Uterus (tissue), 4 donors: ENCODE measurements around the gene SH2D7. TPM values are rescaled to one million over a fixed set of nuclear protein-coding genes. Genes with fewer than 3 reads are reported as not detected.

Experiments
- DNase-seq, 2 donors: peaks; one replicate each; pipeline ENCODE4 v3.0.0-alpha.2; 2019 to 2020
- H3K27ac ChIP-seq, 2 donors: fragments of 200-600 bp; sonication (generic); 1 replicate in 1 of 2; 2 replicates in 1 of 2; pipeline ENCODE4 v1.5.1; 2016 to 2018
- H3K27me3 ChIP-seq, 2 donors: fragments of 200-600 bp; sonication (generic); one replicate each; pipeline ENCODE4 v1.5.1; 2018 to 2019; ENCODE audit warnings: control low read depth in 1 of 2
- H3K36me3 ChIP-seq, 2 donors: fragments of 200-600 bp; sonication (generic); one replicate each; pipeline ENCODE4 v1.5.1; 2019; ENCODE audit warnings: control low read depth in 1 of 2
- H3K4me1 ChIP-seq, 2 donors: fragments of 200-600 bp; sonication (generic); one replicate each; pipeline ENCODE4 v1.5.1; 2018 to 2019; ENCODE audit warnings: control low read depth in 1 of 2
- H3K4me3 ChIP-seq, 2 donors: fragments of 200-600 bp; sonication (generic); 1 replicate in 1 of 2; 2 replicates in 1 of 2; pipeline ENCODE4 v1.5.1; 2018 to 2019; ENCODE audit warnings: mild to moderate bottlenecking in 1 of 2
- H3K9me3 ChIP-seq, 2 donors: fragments of 200-600 bp; sonication (generic); one replicate each; pipeline ENCODE4 v1.5.1; 2019; ENCODE audit warnings: control low read depth in 1 of 2
- POLR2A ChIP-seq, 2 donors: fragments of 450-650 bp; IDR thresholded peaks; one replicate each; pipeline ENCODE4 v1.6.1; 2016; ENCODE audit warnings: antibody characterized with exemption in 2 of 2, mild to moderate bottlenecking in 1 of 2, moderate library complexity in 1 of 2
- intact Hi-C: fragments of 100-400 bp; cut with DNase I; formaldehyde crosslinking; loops from one replicate; pipeline ENCODE4 v1.15.1; 2023; ENCODE audit warnings: low total_unique reads
- total RNA-seq, 4 donors: library from RNA; depleted of rRNA in 3 of 4; stranded (reverse); fragments of >200 nt in 3 of 4; gene quantifications; one replicate each; pipeline versions ENCODE4 v1.1.0 to v1.2.4, GENCODE V29; 2014 to 2023
- TF ChIP-seq, protein P1 (sequence below), 4 experiments: fragments of 200-600 bp in 2 of 4; fragments of 450-650 bp in 2 of 4; sonication (generic) in 2 of 4; IDR thresholded peaks; one replicate each; pipeline ENCODE4 v1.5.1; 2016 to 2019; ENCODE audit warnings: antibody characterized with exemption in 4 of 4, mild to moderate bottlenecking in 2 of 4, moderate library complexity in 1 of 4
- donor health status: DM: yes; HTN: yes; CAD: no.

Gene SH2D7
- total RNA-seq, 4 donors from 2014 or later, result not detected

DNA sequence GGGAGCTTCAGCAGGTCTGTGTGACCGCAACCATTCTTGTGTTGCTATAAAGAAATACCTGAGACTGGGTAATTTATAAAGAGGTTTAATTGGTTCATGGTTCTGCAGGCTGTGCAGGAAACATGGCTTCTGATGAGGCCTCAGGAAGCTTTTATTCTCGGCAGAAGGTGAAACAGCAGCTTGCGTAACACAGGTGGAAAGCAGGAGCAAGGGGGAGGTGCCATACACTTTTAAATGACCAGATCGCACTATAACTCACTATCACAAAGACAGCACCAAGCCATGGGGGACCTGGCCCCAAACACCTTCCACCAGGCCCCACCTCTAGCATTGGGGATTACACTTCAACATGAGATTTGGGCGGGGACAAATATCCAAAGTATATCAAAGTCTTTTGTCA is 47.2 kb downstream of the SH2D7 start:
- Histone ChIP-seq H3K27me3 (no peaks in the 10 kb centered on the region), H3K9me3 (no peaks in the 10 kb centered on the region), H3K27ac (no peak overlapping the region), H3K36me3 (no peaks in the 10 kb centered on the region), H3K4me3 (no peak overlapping the region), H3K4me1 (no peaks in the 10 kb centered on the region)
- TF ChIP-seq, protein P1, sequence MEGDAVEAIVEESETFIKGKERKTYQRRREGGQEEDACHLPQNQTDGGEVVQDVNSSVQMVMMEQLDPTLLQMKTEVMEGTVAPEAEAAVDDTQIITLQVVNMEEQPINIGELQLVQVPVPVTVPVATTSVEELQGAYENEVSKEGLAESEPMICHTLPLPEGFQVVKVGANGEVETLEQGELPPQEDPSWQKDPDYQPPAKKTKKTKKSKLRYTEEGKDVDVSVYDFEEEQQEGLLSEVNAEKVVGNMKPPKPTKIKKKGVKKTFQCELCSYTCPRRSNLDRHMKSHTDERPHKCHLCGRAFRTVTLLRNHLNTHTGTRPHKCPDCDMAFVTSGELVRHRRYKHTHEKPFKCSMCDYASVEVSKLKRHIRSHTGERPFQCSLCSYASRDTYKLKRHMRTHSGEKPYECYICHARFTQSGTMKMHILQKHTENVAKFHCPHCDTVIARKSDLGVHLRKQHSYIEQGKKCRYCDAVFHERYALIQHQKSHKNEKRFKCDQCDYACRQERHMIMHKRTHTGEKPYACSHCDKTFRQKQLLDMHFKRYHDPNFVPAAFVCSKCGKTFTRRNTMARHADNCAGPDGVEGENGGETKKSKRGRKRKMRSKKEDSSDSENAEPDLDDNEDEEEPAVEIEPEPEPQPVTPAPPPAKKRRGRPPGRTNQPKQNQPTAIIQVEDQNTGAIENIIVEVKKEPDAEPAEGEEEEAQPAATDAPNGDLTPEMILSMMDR (IDR thresholded peaks at IDR 0.05), result no peak
- TF ChIP-seq POLR2A (IDR thresholded peaks at IDR 0.05), result no peak
- DNase-seq, result no peak
- intact Hi-C loops, result no loop called here

DNA sequence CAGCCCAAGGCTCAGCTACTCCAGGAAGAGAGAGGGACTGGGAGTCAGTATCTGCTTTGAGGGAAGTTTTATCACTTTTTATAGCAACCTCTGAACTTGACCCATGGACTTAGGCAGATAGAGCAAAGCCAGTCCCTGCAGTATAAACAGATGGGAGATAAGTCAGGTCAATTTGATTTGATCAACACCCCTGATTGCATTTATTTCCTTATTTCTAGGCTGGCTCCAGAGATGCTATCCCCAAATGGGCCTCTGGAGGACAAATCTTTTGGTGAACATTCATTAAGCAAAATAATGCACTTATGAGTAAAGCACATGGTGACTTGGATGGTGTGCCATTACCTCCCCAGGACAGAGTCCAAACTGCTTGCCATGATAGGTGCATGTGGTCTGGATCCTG is 47.9 kb downstream of the SH2D7 start:
- Histone ChIP-seq H3K36me3 (no peaks in the 10 kb centered on the region), H3K9me3 (no peaks in the 10 kb centered on the region), H3K4me3 (no peak overlapping the region), H3K4me1 (no peaks in the 10 kb centered on the region), H3K27ac (no peak overlapping the region), H3K27me3 (no peaks in the 10 kb centered on the region)
- intact Hi-C loops, result no loop called here
- DNase-seq, result no peak
- no peak for TF ChIP-seq POLR2A (IDR thresholded peaks at IDR 0.05)

DNA sequence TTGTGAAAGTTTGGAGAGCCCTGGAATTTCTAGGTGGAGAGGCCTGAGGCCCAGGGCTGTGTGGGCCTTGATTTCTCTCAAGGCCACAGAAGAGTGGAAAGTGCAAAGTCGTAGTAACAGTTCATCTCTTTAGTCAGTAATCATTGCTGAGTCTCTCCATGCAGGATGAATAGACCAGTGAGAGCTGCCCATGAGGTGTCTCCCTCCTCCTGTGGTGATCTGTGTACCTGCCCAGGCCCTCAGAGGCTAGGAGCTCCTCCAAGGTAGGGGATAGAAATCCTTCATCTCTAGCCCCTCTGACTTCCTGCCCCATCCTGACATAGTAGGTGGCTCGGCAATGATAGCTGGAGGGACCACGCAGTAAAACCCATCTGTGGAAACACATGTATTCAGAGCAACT is 50.0 kb downstream of the SH2D7 start:
- H3K27me3 ChIP-seq, result no peaks in the 10 kb centered on the region
- no peaks in the 10 kb centered on the region for H3K36me3 ChIP-seq
- intact Hi-C loops, result no loop called here
- no peaks in the 10 kb centered on the region for H3K9me3 ChIP-seq
- DNase-seq, result no peak
- TF ChIP-seq, protein P1 (IDR thresholded peaks at IDR 0.05), result no peak
- no peak for TF ChIP-seq POLR2A (IDR thresholded peaks at IDR 0.05)
- H3K4me3 ChIP-seq, result no peak overlapping the region
- H3K4me1 ChIP-seq, result no peaks in the 10 kb centered on the region
- no peak overlapping the region for H3K27ac ChIP-seq

DNA sequence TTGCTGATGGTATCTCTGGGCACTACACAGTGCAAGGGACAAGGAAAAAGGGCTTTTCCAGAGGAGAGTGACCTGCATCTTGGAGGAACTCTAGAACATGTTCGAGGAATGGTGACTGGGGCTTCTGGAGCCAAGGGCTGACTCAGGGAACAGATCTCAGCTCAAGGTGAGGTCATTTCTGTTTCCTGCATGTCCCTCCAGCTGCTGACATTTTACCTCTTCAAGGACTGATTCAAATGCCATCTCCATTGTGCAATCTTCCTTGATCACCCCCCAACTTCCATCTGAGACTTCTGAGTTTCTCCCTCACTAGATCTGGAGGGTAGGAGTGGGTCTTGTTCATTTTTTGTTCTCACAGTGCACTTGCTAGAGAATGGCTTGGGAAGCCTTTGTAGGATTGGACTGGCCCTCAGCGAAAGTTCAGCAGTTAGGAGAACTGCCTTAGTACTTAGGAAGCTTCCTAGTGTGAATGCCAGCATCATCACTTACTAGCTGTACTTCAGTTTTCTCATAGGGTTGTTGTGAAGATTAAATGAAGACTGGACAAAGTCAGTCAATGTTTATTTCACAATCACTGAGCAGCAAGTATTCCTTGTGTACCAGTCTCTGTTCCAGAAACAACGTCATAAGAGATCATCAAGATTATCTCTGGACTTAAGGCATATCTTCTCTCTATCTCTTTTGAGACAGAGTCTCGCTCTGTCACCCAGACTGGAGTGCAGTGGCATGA is 54.2 kb downstream of the SH2D7 start:
- no peak overlapping the region for H3K27ac ChIP-seq
- no peaks in the 10 kb centered on the region for H3K9me3 ChIP-seq
- no peak overlapping the region for H3K4me3 ChIP-seq
- no peak for DNase-seq
- H3K36me3 ChIP-seq, result no peaks in the 10 kb centered on the region
- peaks cover 0 to 5% of the 10 kb centered on the region in 2 donors for H3K4me1 ChIP-seq
- TF ChIP-seq, protein P1 (IDR thresholded peaks at IDR 0.05), result no peak
- TF ChIP-seq POLR2A (IDR thresholded peaks at IDR 0.05), result no peak
- intact Hi-C loops, result no loop called here
- H3K27me3 ChIP-seq, result no peaks in the 10 kb centered on the region

DNA sequence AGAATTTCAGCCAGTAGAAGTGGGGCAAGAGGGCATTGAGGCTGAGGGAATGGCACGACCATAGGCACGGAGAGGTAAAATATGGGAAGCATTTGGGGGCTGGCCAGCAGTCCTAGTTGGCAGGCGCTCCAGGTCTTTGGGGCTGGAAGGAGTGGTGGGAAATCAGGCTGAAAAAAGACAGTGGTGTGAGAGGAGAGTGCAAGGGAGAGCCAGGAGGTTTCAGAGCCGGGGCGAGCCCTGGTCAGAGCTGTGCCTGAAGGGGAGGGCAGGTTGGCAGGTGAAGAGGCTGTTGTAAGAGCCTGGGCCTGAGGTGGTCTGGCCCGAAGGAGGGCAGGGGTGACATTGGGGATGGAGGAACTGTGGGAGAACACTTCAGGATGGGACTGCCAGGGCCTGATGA is 55.2 kb downstream of the SH2D7 start:
- no peaks in the 10 kb centered on the region for H3K36me3 ChIP-seq
- DNase-seq, result no peak
- H3K27ac ChIP-seq, result no peak overlapping the region
- H3K4me3 ChIP-seq, result no peak overlapping the region
- peaks cover 0 to 5% of the 10 kb centered on the region in 2 donors for H3K4me1 ChIP-seq
- intact Hi-C loops, result no loop called here
- no peaks in the 10 kb centered on the region for H3K9me3 ChIP-seq
- TF ChIP-seq, protein P1 (IDR thresholded peaks at IDR 0.05), result no peak
- no peak for TF ChIP-seq POLR2A (IDR thresholded peaks at IDR 0.05)
- no peaks in the 10 kb centered on the region for H3K27me3 ChIP-seq
